ENCODE measurements around the gene DBI.

GRCh38 chr2:119317554-119317953, 49.2 kb upstream of the DBI start:
- TF ChIP-seq POLR2AphosphoS5 (IDR thresholded peaks at IDR 0.05; ENCODE audit: low read depth, low read length) = no peak
- TF ChIP-seq CTCF (IDR thresholded peaks at IDR 0.05) = no peak
